Thyroid gland (tissue), 4 donors: ENCODE data around the gene DOCK10. TPM values are rescaled to one million over a fixed set of nuclear protein-coding genes. Genes with fewer than 3 reads are reported as not detected.

Experiments
- DNase-seq, 2 donors: peaks; one replicate each; pipeline ENCODE4 v3.0.0-alpha.2; 2019
- H3K27ac ChIP-seq, 3 donors: fragments of 200-600 bp; sonication (generic); 1 replicate in 2 of 3; 2 replicates in 1 of 3; pipeline ENCODE4 v1.5.1; 2016 to 2019; ENCODE audit warnings: mild to moderate bottlenecking in 1 of 3, moderate library complexity in 1 of 3
- H3K27me3 ChIP-seq: fragments of 200-600 bp; sonication (generic); one replicate; pipeline ENCODE4 v1.5.1; 2019
- H3K36me3 ChIP-seq, 2 donors: fragments of 200-600 bp; sonication (generic); one replicate each; pipeline ENCODE4 v1.5.1; 2016 to 2019
- H3K4me1 ChIP-seq, 2 donors: fragments of 200-600 bp; sonication (generic); one replicate each; pipeline ENCODE4 v1.5.1; 2017 to 2019
- H3K4me3 ChIP-seq, 3 donors: fragments of 200-600 bp; sonication (generic); replicated peaks in 1 of 3; 1 replicate in 2 of 3; 2 replicates in 1 of 3; pipeline ENCODE4 v1.5.1; 2016; ENCODE audit warnings: mild to moderate bottlenecking in 1 of 3
- H3K9me3 ChIP-seq: fragments of 200-600 bp; sonication (generic); one replicate; pipeline ENCODE4 v1.5.1; 2017
- CTCF ChIP-seq, 6 experiments: fragments of 200-600 bp in 3 of 6; fragments of 450-650 bp in 3 of 6; sonication (generic) in 3 of 6; IDR thresholded peaks; one replicate each; pipeline ENCODE4 v1.5.1; 2016 to 2019; ENCODE audit warnings: antibody characterized with exemption in 6 of 6, mild to moderate bottlenecking in 2 of 6, inconsistent platforms in 1 of 6, moderate library complexity in 1 of 6
- POLR2A ChIP-seq, 2 donors: fragments of 450-650 bp; IDR thresholded peaks; one replicate each; pipeline ENCODE4 v1.6.1; 2017; ENCODE audit warnings: antibody characterized with exemption in 2 of 2, mild to moderate bottlenecking in 2 of 2, moderate library complexity in 1 of 2
- WGBS, 2 donors: methylation state at CpG; one replicate each; pipeline ENCODE4 v1.1.5; 2017; 5-methylcytosine and 5-hydroxymethylcytosine counted together
- intact Hi-C: fragments of 100-400 bp; cut with DNase I; formaldehyde crosslinking; loops from one replicate; pipeline ENCODE4 v1.15.1; 2023
- total RNA-seq, 4 donors: library from RNA; depleted of rRNA; stranded (reverse); fragments of >200 nt; gene quantifications; one replicate each; pipeline ENCODE4 v1.2.3, GENCODE V29; 2016

DOCK10 gene
- total RNA-seq, 4 donors from 2014 or later = 4.6 to 8.9 (median 7.1) TPM

GRCh38 chr2:224841910-224842309, 200.4 kb downstream of the DOCK10 start:
- Histone ChIP-seq H3K36me3 (no peaks in the 10 kb centered on the region), H3K4me3 (no peak overlapping the region), H3K4me1 (no peaks in the 10 kb centered on the region), H3K27me3 (no peaks in the 10 kb centered on the region), H3K27ac (no peak overlapping the region), H3K9me3 (no peaks in the 10 kb centered on the region)
- WGBS, 2 donors = 95 to 96% methylated on average over 4 of the region's 4 CpGs
- intact Hi-C loops = no loop called here
- TF ChIP-seq CTCF (IDR thresholded peaks at IDR 0.05) (no peak), POLR2A (IDR thresholded peaks at IDR 0.05) (no peak)
- DNase-seq = no peak

DNA sequence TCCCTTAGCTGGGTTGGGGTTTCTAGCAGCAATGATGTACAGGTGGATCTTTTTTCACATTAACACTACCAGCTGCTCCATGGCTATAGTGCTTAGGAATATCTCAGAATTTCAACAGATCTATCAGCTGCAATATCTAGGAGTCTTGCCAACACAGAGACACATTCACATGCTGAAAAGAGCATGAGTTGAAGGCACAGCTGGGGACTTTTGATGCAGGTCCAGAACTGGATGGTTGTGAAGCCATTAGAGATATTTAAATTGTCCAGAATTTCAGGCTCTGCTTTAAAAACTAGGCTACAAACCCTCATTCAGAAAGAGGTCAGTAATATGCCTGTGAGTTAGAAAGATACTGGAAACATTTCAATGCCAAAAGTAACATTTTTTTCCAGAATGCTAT, 203.9 kb downstream of the DOCK10 start:
- Histone ChIP-seq H3K9me3 (no peaks in the 10 kb centered on the region), H3K4me1 (no peaks in the 10 kb centered on the region), H3K27me3 (no peaks in the 10 kb centered on the region), H3K27ac (no peak overlapping the region), H3K4me3 (no peak overlapping the region), H3K36me3 (no peaks in the 10 kb centered on the region)
- intact Hi-C loops = no loop called here
- DNase-seq = no peak
- TF ChIP-seq CTCF (IDR thresholded peaks at IDR 0.05) = no peak
- no peak for TF ChIP-seq POLR2A (IDR thresholded peaks at IDR 0.05)

GRCh38 chr2:224837558-224837957, 204.7 kb downstream of the DOCK10 start:
- Histone ChIP-seq H3K4me1 (no peaks in the 10 kb centered on the region), H3K4me3 (no peak overlapping the region), H3K9me3 (no peaks in the 10 kb centered on the region), H3K36me3 (no peaks in the 10 kb centered on the region), H3K27me3 (no peaks in the 10 kb centered on the region), H3K27ac (no peak overlapping the region)
- no peak for DNase-seq
- no peak for TF ChIP-seq CTCF (IDR thresholded peaks at IDR 0.05)
- 70 to 89% methylated on average over 3 of the region's 3 CpGs for WGBS, 2 donors
- intact Hi-C loops = no loop called here

- intact Hi-C loops = no loop called here
- H3K9me3 ChIP-seq = no peaks in the 10 kb centered on the region
- TF ChIP-seq CTCF (IDR thresholded peaks at IDR 0.05) (no peak), POLR2A (IDR thresholded peaks at IDR 0.05) (no peak)
- no peaks in the 10 kb centered on the region for H3K4me1 ChIP-seq
- 82 to 87% methylated on average over 2 of the region's 2 CpGs for WGBS, 2 donors
- no peaks in the 10 kb centered on the region for H3K27me3 ChIP-seq
- no peaks in the 10 kb centered on the region for H3K36me3 ChIP-seq
- no peak overlapping the region for H3K27ac ChIP-seq
- DNase-seq = no peak
- no peak overlapping the region for H3K4me3 ChIP-seq
Observed at GRCh38 chr2:224837066-224837465, 205.2 kb downstream of the DOCK10 start.

- no peaks in the 10 kb centered on the region for H3K9me3 ChIP-seq
- no peak overlapping the region for H3K4me3 ChIP-seq
- no peaks in the 10 kb centered on the region for H3K4me1 ChIP-seq
- intact Hi-C loops = no loop called here
- DNase-seq = no peak
- H3K27me3 ChIP-seq = no peaks in the 10 kb centered on the region
- no peaks in the 10 kb centered on the region for H3K36me3 ChIP-seq
- no peak overlapping the region for H3K27ac ChIP-seq
- no peak for TF ChIP-seq POLR2A (IDR thresholded peaks at IDR 0.05)
- no peak for TF ChIP-seq CTCF (IDR thresholded peaks at IDR 0.05)
Observed at GRCh38 chr2:224836263-224836662, 206.0 kb downstream of the DOCK10 start.
